GM12878 (cell line): ENCODE data around the gene PDCD7. TPM values are rescaled to one million over a fixed set of nuclear protein-coding genes. Genes with fewer than 3 reads are reported as not detected.

Experiments
- ATAC-seq: fragments of 200-7000 bp; cut with Tn5 transposase; 3 replicates; pipeline ENCODE4 v1.9.1; 2020; ENCODE audit warnings: mild to moderate bottlenecking, moderate library complexity
- BruUV-seq: library from RNA; stranded (reverse); fragments of 400-500 nt; replicated peaks from 2 replicates; lab custom pipeline; 2021; lab: Mats Ljungman, UMichigan
- CTCF ChIA-PET: fragments of 300-600 bp; sonication (Branson Sonifier 250); formaldehyde crosslinking; extraction: SDS; loops from one replicate; lab custom pipeline; 2021; ENCODE audit warnings: inconsistent platforms; lab: Yijun Ruan, JAX
- POLR2A ChIA-PET: fragments of 350-600 bp; formaldehyde crosslinking; extraction: SDS; loops from one replicate; lab custom pipeline; 2021; ENCODE audit warnings: inconsistent platforms; lab: Charles Lee
- RAD21 ChIA-PET: fragments of 300-600 bp; sonication (Branson Sonifier 250); formaldehyde crosslinking; loops from one replicate; lab custom pipeline; 2023; ENCODE audit warnings: antibody characterized with exemption; ENCODE audit not compliant: unreplicated experiment; lab: Charles Lee
- SMC1A ChIA-PET: fragments of 300-600 bp; sonication (Branson Sonifier 250); formaldehyde crosslinking; loops from one replicate; lab custom pipeline; 2023; ENCODE audit not compliant: unreplicated experiment, uncharacterized antibody; lab: Charles Lee
- DNase-seq: peaks from one replicate; pipeline ENCODE4 v3.0.0-alpha.2; 2011; ENCODE audit warnings: low read depth, low spot score
- FAIRE-seq: peaks from 3 replicates; lab custom pipeline; 2011; peaks lifted over from hg19 to GRCh38; lab: Jason Lieb, UNC
- H2AFZ ChIP-seq: 2 replicates; pipeline ENCODE4 v1.6.0; 2011; ENCODE audit warnings: low read depth, low read length, control low read depth; ENCODE audit not compliant: control insufficient read depth
- H3K27ac ChIP-seq: 2 replicates; pipeline ENCODE4 v1.5.1; 2011; ENCODE audit warnings: control low read depth; ENCODE audit not compliant: control insufficient read depth, insufficient read depth
- H3K27me3 ChIP-seq, 2 experiments: replicated peaks in 1 of 2; 2 replicates each; pipeline versions ENCODE4 v1.6.0 to v1.6.1; 2011; ENCODE audit warnings: low read length in 1 of 2; ENCODE audit not compliant: control insufficient read depth in 2 of 2, insufficient read depth in 2 of 2
- H3K36me3 ChIP-seq, 2 experiments: 2 replicates each; pipeline ENCODE4 v1.5.1; 2011; ENCODE audit warnings: low read length in 1 of 2; ENCODE audit not compliant: control insufficient read depth in 2 of 2, insufficient read depth in 2 of 2
- H3K4me1 ChIP-seq: 2 replicates; pipeline ENCODE4 v1.6.1; 2011; ENCODE audit warnings: mild to moderate bottlenecking, low read length, moderate library complexity, mixed read lengths; ENCODE audit not compliant: control insufficient read depth, insufficient read depth
- H3K4me2 ChIP-seq: 2 replicates; pipeline ENCODE4 v1.6.0; 2011; ENCODE audit warnings: control low read depth; ENCODE audit not compliant: control insufficient read depth, insufficient read depth
- H3K4me3 ChIP-seq: fragments of 200-600 bp; sonication (generic); 2 replicates; pipeline ENCODE4 v1.5.1; 2016
- H3K79me2 ChIP-seq: 2 replicates; pipeline ENCODE4 v1.6.0; 2011; ENCODE audit warnings: low read length; ENCODE audit not compliant: control insufficient read depth, insufficient read depth
- H3K9ac ChIP-seq: 2 replicates; pipeline ENCODE4 v1.8.0; 2011; ENCODE audit warnings: low read length, control low read depth, mixed read lengths; ENCODE audit not compliant: control insufficient read depth, insufficient read depth
- H3K9me3 ChIP-seq: replicated peaks from 3 replicates; pipeline ENCODE4 v1.5.1; 2011; ENCODE audit warnings: mild to moderate bottlenecking, low read length; ENCODE audit not compliant: control insufficient read depth, insufficient read depth
- H4K20me1 ChIP-seq: 2 replicates; pipeline ENCODE4 v1.6.0; 2011; ENCODE audit not compliant: control insufficient read depth, insufficient read depth
- ASH2L ChIP-seq: fragments of 300-600, 200-600 bp; sonication (generic); IDR thresholded peaks from 2 replicates; pipeline ENCODE4 v1.6.1; 2017; ENCODE audit warnings: low read depth, mild to moderate bottlenecking, borderline replicate concordance
- BRCA1 ChIP-seq: IDR thresholded peaks from 2 replicates; pipeline ENCODE4 v1.6.1; 2011; ENCODE audit warnings: low read depth, low read length, improper control_type of control experiment
- CHD4 ChIP-seq: fragments of 200-600 bp; sonication (generic); IDR thresholded peaks from 2 replicates; pipeline ENCODE4 v1.6.1; 2016; ENCODE audit warnings: mild to moderate bottlenecking
- GABPA ChIP-seq: IDR thresholded peaks from 2 replicates; pipeline ENCODE4 v1.6.1; 2014; ENCODE audit warnings: antibody characterized with exemption, low read depth, mild to moderate bottlenecking, inconsistent platforms
- JUND ChIP-seq: IDR thresholded peaks from 2 replicates; pipeline ENCODE4 v1.6.1; 2012; ENCODE audit warnings: low read depth, mild to moderate bottlenecking, low read length, improper control_type of control experiment, moderate library complexity
- MEF2B ChIP-seq: fragments of 450-650 bp; IDR thresholded peaks from 2 replicates; pipeline ENCODE4 v1.6.1; 2018; ENCODE audit warnings: mild to moderate bottlenecking, moderate library complexity; ENCODE audit not compliant: partially characterized antibody, poor library complexity, severe bottlenecking
- PML ChIP-seq: IDR thresholded peaks from 2 replicates; pipeline ENCODE4 v1.6.1; 2012; ENCODE audit warnings: low read length, inconsistent platforms
- RELA ChIP-seq: fragments of 450-650 bp; IDR thresholded peaks from 2 replicates; pipeline ENCODE4 v1.8.0; 2014; ENCODE audit warnings: borderline replicate concordance; ENCODE audit not compliant: partially characterized antibody
- TCF7 ChIP-seq: IDR thresholded peaks from 2 replicates; pipeline ENCODE4 v1.6.1; 2014; ENCODE audit warnings: antibody characterized with exemption, borderline replicate concordance
- ZNF622 ChIP-seq: fragments of 450-650 bp; IDR thresholded peaks from 2 replicates; pipeline ENCODE4 v1.6.1; 2017; ENCODE audit warnings: mild to moderate bottlenecking, inconsistent platforms
- WGBS: methylation state at CpG from one replicate; pipeline ENCODE4 v1.1.6; 2016; ENCODE audit warnings: low lambda C conversion rate; ENCODE audit not compliant: insufficient replicate concordance, insufficient coverage; ENCODE audit errors: missing lambda C conversion rate; 5-methylcytosine and 5-hydroxymethylcytosine counted together
- in situ Hi-C: fragments of 300-500 bp; cut with MboI; formaldehyde crosslinking; loops from 9 replicates; pipeline ENCODE4 v1.14.3; 2018; ENCODE audit warnings: mixed read lengths
- intact Hi-C: fragments of 100-400 bp; cut with micrococcal nuclease; formaldehyde crosslinking; loops from one replicate; pipeline ENCODE4 v1.14.2; 2022; ENCODE audit not compliant: unreplicated experiment
- polyA plus RNA-seq, 11 experiments: library from polyadenylated mRNA; depleted of rRNA in 4 of 11; unstranded in 6 of 11; stranded (reverse) in 5 of 11; fragments of >200 nt; fragmentation: Nextera tagmentation in 4 of 11; fragmentation: Illumina TruSeq in 1 of 11; extraction: Ambion mirVana in 4 of 11; extraction: Trizol in 1 of 11; gene quantifications; 1 replicate in 1 of 11; 2 replicates in 10 of 11; pipeline versions ENCODE4 v1.2.1 to v1.2.3, GENCODE V29; 2011 to 2016; ENCODE audit warnings: inconsistent platforms in 2 of 11, missing spikeins in 2 of 11, low read depth in 1 of 11
- total RNA-seq, 4 experiments: library from RNA; depleted of rRNA in 3 of 4; stranded (reverse); fragments of >200 nt in 3 of 4; fragmentation: Illumina TruSeq in 1 of 4; extraction: Trizol in 1 of 4; gene quantifications; 2 replicates each; pipeline versions ENCODE4 v1.2.1 to v1.2.3, GENCODE V29; 2013 to 2021
- TF ChIP-seq, protein P1 (sequence below): fragments of 450-650 bp; IDR thresholded peaks from 2 replicates; pipeline ENCODE4 v1.6.1; 2017; ENCODE audit warnings: low read depth, mild to moderate bottlenecking, moderate library complexity
- TF ChIP-seq, protein P2 (sequence below): IDR thresholded peaks from 2 replicates; pipeline ENCODE4 v1.6.1; 2012; ENCODE audit warnings: low read depth, low read length, improper control_type of control experiment
- TF ChIP-seq, protein P3 (sequence below): fragments of 150-350 bp; IDR thresholded peaks from 2 replicates; pipeline ENCODE4 v1.6.1; 2014; ENCODE audit warnings: mild to moderate bottlenecking, low read depth, low read length
- TF ChIP-seq, protein P4 (sequence below): IDR thresholded peaks from 2 replicates; pipeline ENCODE4 v1.6.1; 2012; ENCODE audit warnings: low read depth, low read length, improper control_type of control experiment

The PDCD7 gene
- total and polyA plus RNA-seq, 10 of the 15 experiments (the other 5 are each of a cell fraction or from before 2014, with no cell fraction given), result 4.2 to 24.2 (median 13.4) TPM

DNA sequence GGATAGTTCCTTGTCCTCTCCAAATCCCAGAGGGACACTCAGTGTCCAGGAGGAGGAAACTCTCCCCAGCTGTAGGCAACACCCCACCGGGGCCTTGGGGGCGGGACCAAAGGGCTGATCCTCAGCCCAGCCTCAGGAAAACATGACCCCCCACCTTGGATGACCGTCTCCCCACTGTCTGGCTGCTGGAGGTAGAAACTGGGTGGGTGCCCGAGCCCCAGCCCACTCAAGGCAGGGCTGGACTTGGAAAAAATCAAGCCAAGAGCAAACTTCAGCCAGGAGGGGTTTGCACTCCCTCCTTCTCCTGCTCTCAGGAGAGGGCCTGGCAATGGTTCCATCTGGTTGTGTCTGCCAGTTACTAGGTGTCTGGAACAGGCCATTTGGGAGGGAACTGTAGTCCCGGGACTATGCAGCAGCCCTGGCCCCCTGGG is 62.2 kb downstream of the PDCD7 start (continued):
- TF ChIP-seq ASH2L (no peak), CHD4 (no peak), MEF2B (no peak), PML (no peak), RELA (no peak), BRCA1 (no peak)
- TF ChIP-seq, protein P1, sequence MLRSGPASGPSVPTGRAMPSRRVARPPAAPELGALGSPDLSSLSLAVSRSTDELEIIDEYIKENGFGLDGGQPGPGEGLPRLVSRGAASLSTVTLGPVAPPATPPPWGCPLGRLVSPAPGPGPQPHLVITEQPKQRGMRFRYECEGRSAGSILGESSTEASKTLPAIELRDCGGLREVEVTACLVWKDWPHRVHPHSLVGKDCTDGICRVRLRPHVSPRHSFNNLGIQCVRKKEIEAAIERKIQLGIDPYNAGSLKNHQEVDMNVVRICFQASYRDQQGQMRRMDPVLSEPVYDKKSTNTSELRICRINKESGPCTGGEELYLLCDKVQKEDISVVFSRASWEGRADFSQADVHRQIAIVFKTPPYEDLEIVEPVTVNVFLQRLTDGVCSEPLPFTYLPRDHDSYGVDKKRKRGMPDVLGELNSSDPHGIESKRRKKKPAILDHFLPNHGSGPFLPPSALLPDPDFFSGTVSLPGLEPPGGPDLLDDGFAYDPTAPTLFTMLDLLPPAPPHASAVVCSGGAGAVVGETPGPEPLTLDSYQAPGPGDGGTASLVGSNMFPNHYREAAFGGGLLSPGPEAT, result no peak
- TF ChIP-seq, protein P2, sequence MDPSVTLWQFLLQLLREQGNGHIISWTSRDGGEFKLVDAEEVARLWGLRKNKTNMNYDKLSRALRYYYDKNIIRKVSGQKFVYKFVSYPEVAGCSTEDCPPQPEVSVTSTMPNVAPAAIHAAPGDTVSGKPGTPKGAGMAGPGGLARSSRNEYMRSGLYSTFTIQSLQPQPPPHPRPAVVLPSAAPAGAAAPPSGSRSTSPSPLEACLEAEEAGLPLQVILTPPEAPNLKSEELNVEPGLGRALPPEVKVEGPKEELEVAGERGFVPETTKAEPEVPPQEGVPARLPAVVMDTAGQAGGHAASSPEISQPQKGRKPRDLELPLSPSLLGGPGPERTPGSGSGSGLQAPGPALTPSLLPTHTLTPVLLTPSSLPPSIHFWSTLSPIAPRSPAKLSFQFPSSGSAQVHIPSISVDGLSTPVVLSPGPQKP, result no peak

DNA sequence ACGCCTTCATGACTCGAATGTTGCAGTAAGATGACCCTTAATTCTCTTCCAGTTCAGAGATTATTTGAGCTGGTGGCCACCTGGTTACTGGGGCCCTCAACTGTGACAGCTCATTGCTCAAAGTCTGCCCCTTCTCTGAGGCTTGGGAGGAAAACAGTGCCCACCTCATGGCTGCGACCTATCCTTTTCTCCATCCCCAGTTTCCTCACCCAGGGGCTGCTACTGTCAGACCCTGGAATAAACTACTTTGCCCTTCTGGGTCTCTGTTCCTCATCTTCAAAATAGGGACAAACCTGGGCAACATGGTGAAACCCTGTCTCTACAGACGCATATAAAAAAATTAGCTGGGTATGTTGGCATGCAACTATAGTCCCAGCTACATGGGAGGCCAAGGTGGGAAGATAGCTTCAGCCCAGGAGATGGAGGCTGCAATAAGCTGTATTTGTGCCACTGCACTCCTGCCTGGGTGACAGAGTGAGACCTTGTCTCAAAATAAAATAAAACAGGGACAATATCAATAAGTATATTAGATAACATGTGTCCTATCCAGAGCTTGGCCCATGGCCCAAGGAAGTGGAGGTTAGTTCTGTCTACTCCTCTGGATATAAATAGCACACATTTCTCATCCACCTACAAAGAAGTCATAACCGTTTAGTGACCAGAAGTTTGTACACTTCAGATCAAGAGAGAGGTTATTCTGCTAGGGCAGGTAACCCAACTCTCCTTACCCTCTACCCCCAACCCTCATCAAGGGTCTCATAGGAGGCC is 63.6 kb downstream of the PDCD7 start:
- ChIA-PET CTCF (interaction anchor here (0.8 to 1.2 kb wide), 3 partner anchors 9 to 36 kb away, joined by 3 to 5 read pairs (median 3); no protein-coding TSS in a partner anchor), SMC1A (interaction anchor here (0.6 to 1.8 kb wide), 3 partner anchors 10 to 1363 kb away, joined by 3 to 5 read pairs (median 4); no protein-coding TSS in a partner anchor), POLR2A (no interaction called here), RAD21 (no interaction called here)
- Histone ChIP-seq H4K20me1 (no peaks in the 10 kb centered on the region), H2AFZ (no peak overlapping the region), H3K27me3 (peaks cover 0 to 2% of the 10 kb centered on the region in 2 experiments), H3K4me3 (no peak overlapping the region), H3K4me2 (no peak overlapping the region), H3K9me3 (no peaks in the 10 kb centered on the region), H3K9ac (no peak overlapping the region), H3K27ac (no peak overlapping the region), H3K4me1 (no peaks in the 10 kb centered on the region), H3K36me3 (no peaks in the 10 kb centered on the region)
- intact Hi-C loops (no loop called here), in situ Hi-C loops (no loop called here)
- FAIRE-seq (no peak), ATAC-seq (no peak), DNase-seq (no peak)
- no TSS peak for BruUV-seq
- 21% methylated on average over 5 of the region's 5 CpGs for WGBS
- TF ChIP-seq, protein P3, sequence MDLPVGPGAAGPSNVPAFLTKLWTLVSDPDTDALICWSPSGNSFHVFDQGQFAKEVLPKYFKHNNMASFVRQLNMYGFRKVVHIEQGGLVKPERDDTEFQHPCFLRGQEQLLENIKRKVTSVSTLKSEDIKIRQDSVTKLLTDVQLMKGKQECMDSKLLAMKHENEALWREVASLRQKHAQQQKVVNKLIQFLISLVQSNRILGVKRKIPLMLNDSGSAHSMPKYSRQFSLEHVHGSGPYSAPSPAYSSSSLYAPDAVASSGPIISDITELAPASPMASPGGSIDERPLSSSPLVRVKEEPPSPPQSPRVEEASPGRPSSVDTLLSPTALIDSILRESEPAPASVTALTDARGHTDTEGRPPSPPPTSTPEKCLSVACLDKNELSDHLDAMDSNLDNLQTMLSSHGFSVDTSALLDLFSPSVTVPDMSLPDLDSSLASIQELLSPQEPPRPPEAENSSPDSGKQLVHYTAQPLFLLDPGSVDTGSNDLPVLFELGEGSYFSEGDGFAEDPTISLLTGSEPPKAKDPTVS, result no peak
- TF ChIP-seq JUND (no peak), ZNF622 (no peak), GABPA (no peak), TCF7 (no peak)
- TF ChIP-seq, protein P4, sequence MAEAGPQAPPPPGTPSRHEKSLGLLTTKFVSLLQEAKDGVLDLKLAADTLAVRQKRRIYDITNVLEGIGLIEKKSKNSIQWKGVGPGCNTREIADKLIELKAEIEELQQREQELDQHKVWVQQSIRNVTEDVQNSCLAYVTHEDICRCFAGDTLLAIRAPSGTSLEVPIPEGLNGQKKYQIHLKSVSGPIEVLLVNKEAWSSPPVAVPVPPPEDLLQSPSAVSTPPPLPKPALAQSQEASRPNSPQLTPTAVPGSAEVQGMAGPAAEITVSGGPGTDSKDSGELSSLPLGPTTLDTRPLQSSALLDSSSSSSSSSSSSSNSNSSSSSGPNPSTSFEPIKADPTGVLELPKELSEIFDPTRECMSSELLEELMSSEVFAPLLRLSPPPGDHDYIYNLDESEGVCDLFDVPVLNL, result no peak
- TF ChIP-seq, all 136 proteins: peak for 0
- H3K79me2 ChIP-seq, result no peaks in the 10 kb centered on the region
